OCI-LY7 (cell line): ENCODE data around the gene ALK. TPM values are rescaled to one million over a fixed set of nuclear protein-coding genes. Genes with fewer than 3 reads are reported as not detected.

Source experiments
- BruUV-seq: library from RNA; stranded (reverse); fragments of 400-500 nt; replicated peaks from 2 replicates; lab custom pipeline; 2021; lab: Mats Ljungman, UMichigan
- CTCF ChIA-PET: fragments of 300-600 bp; sonication (Branson Sonifier 250); formaldehyde crosslinking; loops from one replicate; lab custom pipeline; 2022; ENCODE audit warnings: antibody characterized with exemption; ENCODE audit not compliant: unreplicated experiment; lab: Charles Lee
- POLR2A ChIA-PET: fragments of 300-600 bp; sonication (Branson Sonifier 250); formaldehyde crosslinking; loops from one replicate; lab custom pipeline; 2022; ENCODE audit warnings: antibody characterized with exemption; lab: Charles Lee
- DNase-seq: peaks from one replicate; pipeline ENCODE4 v3.0.0-alpha.2; 2015; ENCODE audit warnings: low spot score
- H2AFZ ChIP-seq: fragments of 200-600 bp; sonication (generic), shearing (Covaris generic); 2 replicates; pipeline ENCODE4 v1.6.1; 2014; ENCODE audit warnings: mild to moderate bottlenecking, antibody characterized with exemption, low read length, moderate library complexity
- H3K27ac ChIP-seq: fragments of 200-600 bp; sonication (generic); 2 replicates; pipeline ENCODE4 v1.5.1; 2014; ENCODE audit warnings: mixed run types, low read depth, mild to moderate bottlenecking, moderate library complexity, low read length, inconsistent platforms; ENCODE audit not compliant: poor library complexity, severe bottlenecking
- H3K36me3 ChIP-seq: fragments of 200-600 bp; sonication (generic); 2 replicates; pipeline ENCODE4 v1.6.1; 2014; ENCODE audit warnings: mild to moderate bottlenecking, antibody characterized with exemption, low read length, moderate library complexity, mixed read lengths; ENCODE audit not compliant: insufficient read depth
- H3K4me1 ChIP-seq: fragments of 200-600 bp; sonication (generic); 2 replicates; pipeline ENCODE4 v1.5.1; 2014; ENCODE audit warnings: mild to moderate bottlenecking, low read length; ENCODE audit not compliant: insufficient read depth, poor library complexity, severe bottlenecking
- H3K4me2 ChIP-seq: fragments of 200-600 bp; sonication (generic); 2 replicates; pipeline ENCODE4 v1.6.1; 2014; ENCODE audit warnings: mild to moderate bottlenecking, low read length
- H3K4me3 ChIP-seq: fragments of 200-600 bp; sonication (generic); 2 replicates; pipeline ENCODE4 v1.5.1; 2014; ENCODE audit warnings: mild to moderate bottlenecking, low read depth, low read length; ENCODE audit not compliant: poor library complexity, severe bottlenecking
- H3K79me2 ChIP-seq: fragments of 200-600 bp; sonication (generic); 2 replicates; pipeline ENCODE4 v1.6.1; 2016; ENCODE audit warnings: low read depth, mild to moderate bottlenecking, low read length, moderate library complexity, mixed read lengths; ENCODE audit not compliant: insufficient read depth
- H3K9me2 ChIP-seq: fragments of 200-600 bp; sonication (generic); 2 replicates; pipeline ENCODE4 v1.6.1; 2016; ENCODE audit warnings: mild to moderate bottlenecking, low read length, mixed read lengths; ENCODE audit not compliant: insufficient read depth
- H3K9me3 ChIP-seq: fragments of 200-600 bp; sonication (generic); 2 replicates; pipeline ENCODE4 v1.6.1; 2014; ENCODE audit warnings: mild to moderate bottlenecking, mixed run types, low read length, mixed read lengths
- H4K20me1 ChIP-seq: fragments of 200-600 bp; sonication (generic); 2 replicates; pipeline ENCODE4 v1.6.1; 2014; ENCODE audit warnings: mild to moderate bottlenecking, antibody characterized with exemption, low read length, moderate library complexity, mixed read lengths; ENCODE audit not compliant: insufficient read depth
- EZH2phosphoT487 ChIP-seq: fragments of 200-600 bp; sonication (generic); IDR thresholded peaks from 2 replicates; pipeline ENCODE4 v1.6.1; 2018; ENCODE audit warnings: low read depth, borderline replicate concordance, mild to moderate bottlenecking, mixed run types, antibody characterized with exemption, low read length, moderate library complexity, mixed read lengths
- intact Hi-C: fragments of 100-400 bp; cut with micrococcal nuclease; formaldehyde crosslinking; loops from one replicate; pipeline ENCODE4 v1.10.0; 2022; ENCODE audit not compliant: unreplicated experiment
- total RNA-seq, 2 experiments: library from RNA; depleted of rRNA in 1 of 2; stranded (reverse); fragments of >200 nt in 1 of 2; shearing (Covaris generic) in 1 of 2; gene quantifications; 2 replicates each; pipeline ENCODE4 v1.2.3, GENCODE V29; 2014 to 2022
- TF ChIP-seq, protein P1 (sequence below): fragments of 200-600 bp; sonication (generic); conservative IDR thresholded peaks from 2 replicates; pipeline ENCODE4 v1.5.1; 2014; ENCODE audit warnings: mild to moderate bottlenecking, antibody characterized with exemption, low read length, moderate library complexity, mixed read lengths

The ALK gene
- total RNA-seq, 2 experiments from 2014 or later = 0.09 TPM; not detected in 1

- H3K9me2 ChIP-seq = no peaks in the 10 kb centered on the region
- BruUV-seq = no TSS peak
- CTCF ChIA-PET = no interaction called here
Measured at GRCh38 chr2:29767606-29768335, 153.6 kb downstream of the ALK start.

DNA sequence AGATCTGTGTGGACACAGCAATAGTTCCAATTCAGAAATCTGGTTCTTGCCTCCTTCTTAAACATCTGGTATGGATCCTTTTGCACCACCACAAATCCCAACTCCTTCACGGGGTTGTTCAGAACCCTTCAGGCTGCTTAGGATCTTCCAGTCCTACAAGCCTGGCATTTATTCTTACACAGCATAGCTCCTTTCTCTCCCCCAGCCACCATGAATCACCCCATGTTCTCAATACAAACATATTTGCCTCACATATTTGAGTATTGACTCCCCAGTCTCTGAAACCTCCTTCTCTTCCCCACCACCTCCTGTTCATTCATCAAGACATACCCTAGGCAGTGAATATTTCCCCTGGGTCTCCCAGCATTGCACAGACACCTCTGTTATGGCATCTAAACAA is 155.2 kb downstream of the ALK start:
- TF ChIP-seq, protein P1, sequence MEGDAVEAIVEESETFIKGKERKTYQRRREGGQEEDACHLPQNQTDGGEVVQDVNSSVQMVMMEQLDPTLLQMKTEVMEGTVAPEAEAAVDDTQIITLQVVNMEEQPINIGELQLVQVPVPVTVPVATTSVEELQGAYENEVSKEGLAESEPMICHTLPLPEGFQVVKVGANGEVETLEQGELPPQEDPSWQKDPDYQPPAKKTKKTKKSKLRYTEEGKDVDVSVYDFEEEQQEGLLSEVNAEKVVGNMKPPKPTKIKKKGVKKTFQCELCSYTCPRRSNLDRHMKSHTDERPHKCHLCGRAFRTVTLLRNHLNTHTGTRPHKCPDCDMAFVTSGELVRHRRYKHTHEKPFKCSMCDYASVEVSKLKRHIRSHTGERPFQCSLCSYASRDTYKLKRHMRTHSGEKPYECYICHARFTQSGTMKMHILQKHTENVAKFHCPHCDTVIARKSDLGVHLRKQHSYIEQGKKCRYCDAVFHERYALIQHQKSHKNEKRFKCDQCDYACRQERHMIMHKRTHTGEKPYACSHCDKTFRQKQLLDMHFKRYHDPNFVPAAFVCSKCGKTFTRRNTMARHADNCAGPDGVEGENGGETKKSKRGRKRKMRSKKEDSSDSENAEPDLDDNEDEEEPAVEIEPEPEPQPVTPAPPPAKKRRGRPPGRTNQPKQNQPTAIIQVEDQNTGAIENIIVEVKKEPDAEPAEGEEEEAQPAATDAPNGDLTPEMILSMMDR = no peak
- TF ChIP-seq EZH2phosphoT487 = no peak
- no TSS peak for BruUV-seq
- Histone ChIP-seq H4K20me1 (no peaks in the 10 kb centered on the region), H3K9me2 (no peaks in the 10 kb centered on the region), H3K9me3 (no peaks in the 10 kb centered on the region), H3K4me3 (no peak overlapping the region), H2AFZ (no peak overlapping the region), H3K36me3 (no peaks in the 10 kb centered on the region), H3K79me2 (no peaks in the 10 kb centered on the region), H3K27ac (no peak overlapping the region), H3K4me1 (no peaks in the 10 kb centered on the region), H3K4me2 (no peak overlapping the region)
- no peak for DNase-seq
- ChIA-PET POLR2A (interaction anchor here (0.5 kb wide), 1 partner anchor 596 kb away, joined by 5 read pairs; no protein-coding TSS in a partner anchor), CTCF (interaction anchor here (1.0 kb wide), 1 partner anchor 11 kb away, joined by 3 read pairs; no protein-coding TSS in a partner anchor)
- intact Hi-C loops = no loop called here

More at GRCh38 chr2:29767606-29768335, 153.6 kb downstream of the ALK start:
- no peak overlapping the region for H3K27ac ChIP-seq
- intact Hi-C loops = no loop called here
- H3K4me1 ChIP-seq = no peaks in the 10 kb centered on the region
- H4K20me1 ChIP-seq = no peaks in the 10 kb centered on the region
- POLR2A ChIA-PET = interaction anchor here (0.5 kb wide), 1 partner anchor 244 kb away, joined by 4 read pairs; no protein-coding TSS in a partner anchor
- H3K9me3 ChIP-seq = no peaks in the 10 kb centered on the region
- no peaks in the 10 kb centered on the region for H3K36me3 ChIP-seq
- no peak for DNase-seq
- H2AFZ ChIP-seq = no peak overlapping the region
- no peaks in the 10 kb centered on the region for H3K79me2 ChIP-seq
- no peak overlapping the region for H3K4me3 ChIP-seq
- TF ChIP-seq, protein P1 = no peak
- TF ChIP-seq EZH2phosphoT487 = no peak
- H3K4me2 ChIP-seq = no peak overlapping the region

- CTCF ChIA-PET = interaction anchor here (1.0 kb wide), 1 partner anchor 12 kb away, joined by 3 read pairs; no protein-coding TSS in a partner anchor
- Histone ChIP-seq H4K20me1 (no peaks in the 10 kb centered on the region), H3K4me3 (no peak overlapping the region), H3K36me3 (no peaks in the 10 kb centered on the region), H3K27ac (no peak overlapping the region), H2AFZ (no peak overlapping the region), H3K9me2 (no peaks in the 10 kb centered on the region), H3K9me3 (no peaks in the 10 kb centered on the region), H3K4me2 (no peak overlapping the region), H3K4me1 (no peaks in the 10 kb centered on the region), H3K79me2 (no peaks in the 10 kb centered on the region)
- intact Hi-C loops = no loop called here
- BruUV-seq = no TSS peak
- DNase-seq = no peak
- no peak for TF ChIP-seq EZH2phosphoT487
- TF ChIP-seq, protein P1 = no peak
- POLR2A ChIA-PET = interaction anchor here (0.5 kb wide), 1 partner anchor 596 kb away, joined by 5 read pairs; no protein-coding TSS in a partner anchor
Measured at GRCh38 chr2:29765721-29766120, 155.7 kb downstream of the ALK start.
